OCI-LY1 (cell line): Measurements from ENCODE around the gene ZBTB1.

Experiments
- CTCF ChIP-seq: fragments of 200-600 bp; sonication (generic), shearing (Covaris generic); IDR thresholded peaks from 2 replicates; pipeline ENCODE4 v1.5.1; 2017; ENCODE audit warnings: mild to moderate bottlenecking, antibody characterized with exemption, low read length, moderate library complexity, mixed read lengths
- EZH2 ChIP-seq: fragments of 200-600 bp; sonication (generic), shearing (Covaris generic); IDR thresholded peaks from 2 replicates; pipeline ENCODE4 v1.8.0; 2017; ENCODE audit warnings: borderline replicate concordance, mixed run types, mild to moderate bottlenecking, antibody characterized with exemption, low read length, moderate library complexity, mixed read lengths

DNA sequence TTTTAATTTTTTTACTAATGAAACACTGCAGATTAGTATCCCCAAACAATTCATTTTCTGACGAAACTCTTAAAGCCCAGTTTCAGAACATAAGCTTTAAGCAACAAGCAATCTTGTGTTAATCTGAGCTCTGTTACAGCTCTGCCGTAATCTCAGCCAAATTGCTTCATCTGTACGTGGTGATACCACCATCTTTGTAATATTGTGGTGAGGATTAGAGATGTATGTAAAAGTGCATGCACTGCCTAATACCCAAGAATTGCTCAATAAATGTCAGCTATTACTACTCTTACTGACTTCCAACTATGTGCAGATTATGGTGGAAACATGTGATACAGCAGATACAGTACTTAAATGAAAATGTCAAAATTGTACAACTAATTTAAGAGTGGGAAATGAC, 37.5 kb upstream of the ZBTB1 start:
- TF ChIP-seq EZH2 (no peak), CTCF (no peak)
